GM12864 (cell line): ENCODE measurements around the gene PRR35.

ENCODE experiments used
- DNase-seq: peaks from one replicate; pipeline ENCODE4 v3.0.0-alpha.2; 2011; ENCODE audit warnings: low read depth
- H3K4me3 ChIP-seq: 2 replicates; pipeline ENCODE4 v1.5.1; 2011; ENCODE audit warnings: mild to moderate bottlenecking, low read depth, low read length, control low read depth
- TF ChIP-seq, protein P1 (sequence below): IDR thresholded peaks from 2 replicates; pipeline ENCODE4 v1.5.1; 2011; ENCODE audit warnings: low read depth, mild to moderate bottlenecking, moderate library complexity, low read length, control low read depth, inconsistent platforms; ENCODE audit errors: missing control alignments

PRR35 gene

DNA sequence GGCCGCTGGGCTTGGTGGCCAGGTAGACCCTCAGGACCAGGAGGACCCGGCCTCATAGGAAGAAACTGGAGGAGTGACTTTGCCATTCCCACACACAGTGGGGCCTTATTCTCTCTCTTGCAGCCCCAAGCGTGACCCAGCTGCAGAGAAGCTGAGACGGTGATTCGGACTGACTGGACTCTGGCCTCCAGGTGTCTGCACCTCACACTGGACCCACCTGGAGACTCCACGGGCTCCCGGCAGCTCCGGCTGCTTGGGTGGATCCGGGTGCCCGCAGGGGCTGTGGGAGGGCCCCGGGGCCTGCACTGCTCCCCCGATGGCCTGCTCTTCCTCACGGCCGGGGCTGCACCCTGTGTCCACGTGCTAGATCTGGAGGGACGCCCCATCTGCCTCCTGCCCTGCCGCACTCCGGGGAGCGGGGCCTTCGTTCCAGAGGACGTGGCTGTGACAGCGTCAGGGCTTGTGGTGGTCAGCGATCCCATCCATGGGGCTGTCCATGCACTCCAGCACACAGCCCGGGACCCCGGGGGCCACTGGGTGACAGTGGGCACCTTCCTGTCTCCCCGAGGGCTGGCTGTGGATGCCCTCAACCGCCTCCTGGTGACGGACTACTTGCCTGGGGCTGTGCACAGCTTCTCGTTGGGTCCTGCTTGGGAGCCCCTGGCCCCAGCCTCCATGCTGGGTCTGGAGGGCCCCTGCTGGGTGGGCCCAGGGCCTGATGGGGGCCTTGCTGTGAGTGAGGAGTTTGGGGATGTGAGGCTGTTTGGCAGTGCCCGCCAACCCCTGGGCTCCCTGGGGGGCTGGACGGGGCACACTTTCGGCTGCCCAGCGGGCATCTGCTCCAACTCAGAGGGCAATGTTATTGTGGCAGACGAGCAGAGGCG lies 7.4 kb downstream of the PRR35 start:
- TF ChIP-seq, protein P1, sequence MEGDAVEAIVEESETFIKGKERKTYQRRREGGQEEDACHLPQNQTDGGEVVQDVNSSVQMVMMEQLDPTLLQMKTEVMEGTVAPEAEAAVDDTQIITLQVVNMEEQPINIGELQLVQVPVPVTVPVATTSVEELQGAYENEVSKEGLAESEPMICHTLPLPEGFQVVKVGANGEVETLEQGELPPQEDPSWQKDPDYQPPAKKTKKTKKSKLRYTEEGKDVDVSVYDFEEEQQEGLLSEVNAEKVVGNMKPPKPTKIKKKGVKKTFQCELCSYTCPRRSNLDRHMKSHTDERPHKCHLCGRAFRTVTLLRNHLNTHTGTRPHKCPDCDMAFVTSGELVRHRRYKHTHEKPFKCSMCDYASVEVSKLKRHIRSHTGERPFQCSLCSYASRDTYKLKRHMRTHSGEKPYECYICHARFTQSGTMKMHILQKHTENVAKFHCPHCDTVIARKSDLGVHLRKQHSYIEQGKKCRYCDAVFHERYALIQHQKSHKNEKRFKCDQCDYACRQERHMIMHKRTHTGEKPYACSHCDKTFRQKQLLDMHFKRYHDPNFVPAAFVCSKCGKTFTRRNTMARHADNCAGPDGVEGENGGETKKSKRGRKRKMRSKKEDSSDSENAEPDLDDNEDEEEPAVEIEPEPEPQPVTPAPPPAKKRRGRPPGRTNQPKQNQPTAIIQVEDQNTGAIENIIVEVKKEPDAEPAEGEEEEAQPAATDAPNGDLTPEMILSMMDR: no peak
- no peak overlapping the region for H3K4me3 ChIP-seq
- DNase-seq: no peak

DNA sequence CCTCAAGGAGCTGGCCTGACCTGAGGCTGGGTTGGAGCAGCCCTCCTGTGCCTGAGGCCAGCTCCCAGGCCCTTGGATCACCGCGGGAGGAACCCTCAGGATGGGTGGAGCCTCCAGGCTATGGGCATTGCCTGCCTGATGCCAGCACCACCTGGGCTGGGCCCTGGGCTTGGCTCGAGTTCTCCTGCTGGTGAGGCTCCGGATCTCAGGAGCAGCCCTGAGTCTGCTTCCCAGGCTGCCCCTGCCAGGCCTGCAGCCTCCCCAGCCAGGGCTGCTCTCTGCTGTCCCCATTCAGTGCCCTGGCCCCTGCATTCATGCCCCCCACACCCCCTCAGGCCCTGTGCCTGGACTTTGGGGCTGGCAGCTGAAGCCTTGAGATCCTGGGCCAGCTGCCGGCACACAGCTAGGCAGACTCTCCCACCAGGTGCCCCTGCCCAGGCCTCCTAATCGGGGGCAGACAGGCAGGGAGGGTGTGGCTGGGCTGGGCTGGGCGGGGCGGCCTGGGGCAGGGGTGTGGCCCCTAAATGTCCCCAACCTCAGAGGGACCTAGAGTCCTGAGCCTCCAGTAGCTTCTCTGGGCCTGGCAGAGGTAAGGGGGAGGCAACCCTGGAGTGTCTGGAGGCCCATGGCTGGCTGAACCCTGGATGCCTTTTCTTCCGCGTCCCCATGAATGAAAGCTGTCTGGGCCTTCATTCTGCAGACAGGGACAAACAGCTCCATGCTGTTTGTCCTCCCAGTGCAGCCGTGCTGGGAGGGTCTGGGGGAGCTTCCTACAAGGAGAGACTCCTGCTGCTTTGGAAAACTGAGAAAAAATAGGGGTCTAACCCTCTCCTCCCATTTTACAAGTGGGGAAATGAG lies 8.4 kb downstream of the PRR35 start:
- H3K4me3 ChIP-seq: no peak overlapping the region
- no peak for DNase-seq
- TF ChIP-seq, protein P1: no peak

DNA sequence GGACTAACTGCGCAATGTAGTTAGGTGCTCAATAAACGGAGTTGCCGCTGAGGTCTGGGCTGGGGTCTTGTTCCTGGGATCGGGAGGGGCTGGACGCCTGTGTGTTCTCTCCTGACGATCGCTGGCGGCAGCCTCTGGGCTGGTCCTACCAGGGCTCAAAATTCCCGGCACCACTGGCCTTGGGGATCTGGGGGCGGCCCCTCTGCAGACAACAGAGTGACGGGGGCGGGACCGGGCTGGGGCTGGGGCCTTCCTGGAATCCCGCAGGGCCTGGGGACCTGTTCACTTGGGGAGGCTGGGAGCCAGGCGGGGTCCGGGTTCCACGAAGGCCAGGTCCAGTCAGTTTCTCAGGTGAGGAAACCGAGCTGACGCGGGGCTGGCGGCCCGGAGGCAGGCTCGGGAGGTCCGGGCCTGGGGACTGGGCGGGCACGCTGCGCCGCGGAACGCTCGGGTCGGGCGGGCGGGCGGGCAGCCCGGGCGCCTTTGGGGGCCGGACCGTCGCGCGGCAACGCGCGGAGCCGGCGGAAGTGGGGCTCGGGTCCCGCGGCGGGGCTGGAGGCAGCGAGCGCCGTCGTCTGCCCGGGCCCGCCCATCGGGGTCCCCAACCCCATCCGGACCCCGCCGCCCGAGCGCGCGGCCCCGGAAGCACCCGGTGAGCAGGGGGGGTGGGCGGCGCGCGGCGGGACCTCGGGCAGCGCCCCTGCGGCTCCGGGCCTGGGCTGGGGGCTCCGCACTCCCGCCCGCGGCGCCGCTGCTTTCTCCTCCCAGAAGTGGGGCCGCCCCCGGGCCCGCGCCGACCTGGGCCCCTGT lies 9.5 kb downstream of the PRR35 start, which contains the start of gene PIGQ:
Gene PIGQ (plus strand): TSS at position 524 of the 810 bp plus-strand sequence. CDS start 4,107 bp downstream, outside the sequence.
- peak within 1 kb of the TSS; percentile 91 for H3K4me3 ChIP-seq
- TF ChIP-seq, protein P1: no peak
- DNase-seq: no peak

DNA sequence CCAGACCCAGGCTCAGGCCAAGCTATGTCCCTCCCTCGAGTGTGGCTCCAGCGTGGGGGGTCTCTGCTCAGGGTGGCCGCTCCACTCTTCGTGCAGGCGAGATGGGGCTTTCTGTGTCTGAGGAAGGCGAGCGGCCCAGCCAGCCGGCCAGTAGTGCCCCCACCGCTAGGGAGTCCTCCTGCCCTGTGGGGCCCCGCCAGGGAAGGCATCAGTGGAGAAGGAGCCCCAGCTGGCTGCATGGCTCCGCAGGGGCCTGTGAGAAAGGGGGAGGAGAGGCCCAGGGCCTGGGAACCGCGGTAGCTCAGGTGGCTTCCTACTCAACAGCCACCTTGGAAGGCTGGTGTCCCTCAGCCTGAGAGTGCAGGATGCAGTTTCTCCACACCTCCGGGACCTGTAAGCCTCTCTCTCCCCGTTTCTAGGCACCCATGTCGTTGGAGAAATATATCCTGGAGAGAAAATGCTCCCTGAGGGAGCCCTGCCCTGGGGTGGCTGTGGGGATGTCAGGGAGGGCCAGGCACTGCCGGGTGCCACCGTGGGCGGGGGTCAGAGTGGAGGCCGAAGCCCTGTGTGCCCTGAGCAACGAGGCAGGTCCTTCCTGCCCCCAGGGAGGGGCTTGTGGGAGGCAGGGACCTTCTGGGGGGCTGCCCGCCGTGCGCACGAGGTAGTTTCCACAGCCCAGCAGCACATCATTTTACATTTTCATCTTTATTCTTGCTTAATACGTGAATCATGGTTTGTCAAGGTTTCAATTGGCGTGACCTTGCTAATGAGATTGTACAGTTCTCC lies 12.9 kb downstream of the PRR35 start:
- TF ChIP-seq, protein P1: no peak
- no peak for DNase-seq
- no peak overlapping the region for H3K4me3 ChIP-seq

DNA sequence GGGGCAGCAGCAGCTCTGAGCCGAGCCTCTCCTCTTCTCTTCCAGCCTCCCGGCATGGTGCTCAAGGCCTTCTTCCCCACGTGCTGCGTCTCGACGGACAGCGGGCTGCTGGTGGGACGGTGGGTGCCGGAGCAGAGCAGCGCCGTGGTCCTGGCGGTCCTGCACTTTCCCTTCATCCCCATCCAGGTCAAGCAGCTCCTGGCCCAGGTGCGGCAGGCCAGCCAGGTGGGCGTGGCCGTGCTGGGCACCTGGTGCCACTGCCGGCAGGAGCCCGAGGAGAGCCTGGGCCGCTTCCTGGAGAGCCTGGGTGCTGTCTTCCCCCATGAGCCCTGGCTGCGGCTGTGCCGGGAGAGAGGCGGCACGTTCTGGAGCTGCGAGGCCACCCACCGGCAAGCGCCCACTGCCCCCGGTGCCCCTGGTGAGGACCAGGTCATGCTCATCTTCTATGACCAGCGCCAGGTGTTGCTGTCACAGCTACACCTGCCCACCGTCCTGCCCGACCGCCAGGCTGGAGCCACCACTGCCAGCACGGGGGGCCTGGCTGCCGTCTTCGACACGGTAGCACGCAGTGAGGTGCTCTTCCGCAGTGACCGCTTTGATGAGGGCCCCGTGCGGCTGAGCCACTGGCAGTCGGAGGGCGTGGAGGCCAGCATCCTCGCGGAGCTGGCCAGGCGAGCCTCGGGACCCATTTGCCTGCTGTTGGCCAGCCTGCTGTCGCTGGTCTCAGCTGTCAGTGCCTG lies 14.0 kb downstream of the PRR35 start:
- H3K4me3 ChIP-seq: no peak overlapping the region
- TF ChIP-seq, protein P1: no peak
- no peak for DNase-seq
